ENCODE results near the gene TUBGCP2.
"Not testable (repeated sequence)": the region's sequence is repeated elsewhere in the genome, so short reads cannot be mapped to it uniquely, and the experiment has no call there.

The TUBGCP2 gene

GRCh38 chr10:133267829-133268228 is 40.8 kb downstream of the TUBGCP2 start:
- DNase-seq (ENCODE audit: low read depth in 2 of 2, low spot score in 1 of 2): no peak

GRCh38 chr10:133267293-133267692 is 41.4 kb downstream of the TUBGCP2 start:
- DNase-seq (ENCODE audit: low read depth in 2 of 2, low spot score in 1 of 2): no peak

GRCh38 chr10:133266056-133266795 is 42.4 kb downstream of the TUBGCP2 start:
- DNase-seq (ENCODE audit: low read depth in 2 of 2, low spot score in 1 of 2): no peak

- not testable (repeated sequence) for DNase-seq (ENCODE audit: low read depth in 2 of 2, low spot score in 1 of 2)
These were observed 43.6 kb downstream of the TUBGCP2 start for GRCh38 chr10:133265052-133265451.

GRCh38 chr10:133264461-133264860 is 44.2 kb downstream of the TUBGCP2 start:
- no peak for DNase-seq (ENCODE audit: low read depth in 2 of 2, low spot score in 1 of 2)

- DNase-seq (ENCODE audit: low read depth in 2 of 2, low spot score in 1 of 2): no peak
These were observed 45.0 kb downstream of the TUBGCP2 start for GRCh38 chr10:133263674-133264073.

- no peak for DNase-seq (ENCODE audit: low read depth in 2 of 2, low spot score in 1 of 2)
These were observed 46.0 kb downstream of the TUBGCP2 start for GRCh38 chr10:133262696-133263095.

- peak; percentile 72 for DNase-seq (ENCODE audit: low read depth in 2 of 2, low spot score in 1 of 2)
These were observed 46.8 kb downstream of the TUBGCP2 start for GRCh38 chr10:133261726-133262325.

GRCh38 chr10:133260895-133261725 is 47.6 kb downstream of the TUBGCP2 start:
- peak in 1 of 2 donors; percentile 37 for DNase-seq (ENCODE audit: low read depth in 2 of 2, low spot score in 1 of 2)

GRCh38 chr10:133259602-133259989 is 49.1 kb downstream of the TUBGCP2 start:
- DNase-seq (ENCODE audit: low read depth in 2 of 2, low spot score in 1 of 2): no peak

GRCh38 chr10:133258818-133259601 is 49.7 kb downstream of the TUBGCP2 start:
- DNase-seq (ENCODE audit: low read depth in 2 of 2, low spot score in 1 of 2): peak; percentile 70 to 78

- DNase-seq (ENCODE audit: low read depth in 2 of 2, low spot score in 1 of 2): no peak
These were observed 50.4 kb downstream of the TUBGCP2 start for GRCh38 chr10:133258066-133258817.

GRCh38 chr10:133257489-133258065 is 51.1 kb downstream of the TUBGCP2 start:
- DNase-seq (ENCODE audit: low read depth in 2 of 2, low spot score in 1 of 2): no peak

- no peak for DNase-seq (ENCODE audit: low read depth in 2 of 2, low spot score in 1 of 2)
These were observed 53.3 kb downstream of the TUBGCP2 start for GRCh38 chr10:133255323-133255722.

- DNase-seq (ENCODE audit: low read depth in 2 of 2, low spot score in 1 of 2): no peak
These were observed 54.1 kb downstream of the TUBGCP2 start for GRCh38 chr10:133254421-133255120.

GRCh38 chr10:133253361-133253955 is 55.2 kb downstream of the TUBGCP2 start:
- no peak for DNase-seq (ENCODE audit: low read depth in 2 of 2, low spot score in 1 of 2)

GRCh38 chr10:133252223-133252552 is 56.5 kb downstream of the TUBGCP2 start:
- no peak for DNase-seq (ENCODE audit: low read depth in 2 of 2, low spot score in 1 of 2)

GRCh38 chr10:133251388-133252222 is 57.1 kb downstream of the TUBGCP2 start:
- no peak for DNase-seq (ENCODE audit: low read depth in 2 of 2, low spot score in 1 of 2)

Data from stimulated activated CD8-positive, alpha-beta memory T cell treated with anti-CD3 and anti-CD28 coated beads, Interleukin-4, amount 100 ng/mL, for 1 hour (primary cell).